Measurements from ENCODE around the gene UBE2E2. TPM values are rescaled to one million over a fixed set of nuclear protein-coding genes. Genes with fewer than 3 reads are reported as not detected.

The UBE2E2 gene
- total RNA-seq, 1 donor from 2014 or later = 85.2 TPM

DNA sequence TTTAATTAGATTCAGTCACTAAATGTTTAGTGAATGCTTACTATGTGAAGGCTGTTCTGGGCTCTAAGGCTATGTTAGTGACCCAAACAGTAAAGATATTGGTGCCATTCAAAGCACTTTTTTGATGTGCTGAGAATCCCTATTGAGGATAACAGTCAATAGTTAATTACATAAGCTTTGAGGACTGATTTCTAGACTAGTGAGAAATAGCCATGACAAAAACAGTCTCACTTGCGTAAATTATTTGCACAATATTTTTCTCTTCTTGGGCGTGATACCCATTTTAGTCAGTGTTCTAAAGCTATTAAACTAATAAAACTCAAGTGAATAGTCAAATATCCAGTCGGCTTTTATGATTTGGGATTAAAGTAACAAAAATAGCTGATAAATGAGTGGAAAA lies 74.6 kb downstream of the UBE2E2 start:
- Mint-ChIP-seq H3K36me3 (ENCODE audit: low read depth) (no peaks in the 10 kb centered on the region), H3K4me1 (ENCODE audit: low read depth) (peaks cover 23% of the 10 kb centered on the region), H3K27me3 (ENCODE audit: low read depth) (no peaks in the 10 kb centered on the region), H3K9me3 (ENCODE audit: low read depth) (no peaks in the 10 kb centered on the region), H3K4me3 (ENCODE audit: unreplicated experiment) (no peak overlapping the region), H3K27ac (ENCODE audit: unreplicated experiment) (no peak overlapping the region)
- DNase-seq (ENCODE audit: low spot score) = no peak
- TF ChIP-seq, protein P1, sequence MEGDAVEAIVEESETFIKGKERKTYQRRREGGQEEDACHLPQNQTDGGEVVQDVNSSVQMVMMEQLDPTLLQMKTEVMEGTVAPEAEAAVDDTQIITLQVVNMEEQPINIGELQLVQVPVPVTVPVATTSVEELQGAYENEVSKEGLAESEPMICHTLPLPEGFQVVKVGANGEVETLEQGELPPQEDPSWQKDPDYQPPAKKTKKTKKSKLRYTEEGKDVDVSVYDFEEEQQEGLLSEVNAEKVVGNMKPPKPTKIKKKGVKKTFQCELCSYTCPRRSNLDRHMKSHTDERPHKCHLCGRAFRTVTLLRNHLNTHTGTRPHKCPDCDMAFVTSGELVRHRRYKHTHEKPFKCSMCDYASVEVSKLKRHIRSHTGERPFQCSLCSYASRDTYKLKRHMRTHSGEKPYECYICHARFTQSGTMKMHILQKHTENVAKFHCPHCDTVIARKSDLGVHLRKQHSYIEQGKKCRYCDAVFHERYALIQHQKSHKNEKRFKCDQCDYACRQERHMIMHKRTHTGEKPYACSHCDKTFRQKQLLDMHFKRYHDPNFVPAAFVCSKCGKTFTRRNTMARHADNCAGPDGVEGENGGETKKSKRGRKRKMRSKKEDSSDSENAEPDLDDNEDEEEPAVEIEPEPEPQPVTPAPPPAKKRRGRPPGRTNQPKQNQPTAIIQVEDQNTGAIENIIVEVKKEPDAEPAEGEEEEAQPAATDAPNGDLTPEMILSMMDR (IDR thresholded peaks at IDR 0.05) = no peak

DNA sequence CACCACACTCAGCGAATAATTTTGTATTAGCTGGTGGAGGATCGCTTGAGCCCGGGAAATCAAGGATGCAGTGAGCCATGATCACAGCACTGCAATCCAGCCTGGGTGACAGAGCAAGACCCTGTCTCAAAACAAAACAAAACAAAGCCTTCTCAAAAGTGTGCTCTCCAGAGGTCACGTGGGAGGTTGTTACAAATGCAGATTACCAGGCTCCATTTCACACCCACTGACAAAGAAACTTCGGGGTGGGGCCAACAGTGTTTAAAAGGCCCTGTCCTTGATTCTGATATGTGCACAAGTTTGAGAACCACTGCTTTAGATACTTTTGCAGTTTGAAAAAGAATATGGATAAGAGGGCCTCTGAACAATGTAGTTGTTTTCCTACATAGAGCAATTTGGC lies 80.5 kb downstream of the UBE2E2 start:
- Mint-ChIP-seq H3K9me3 (ENCODE audit: low read depth) (peaks cover 23% of the 10 kb centered on the region), H3K36me3 (ENCODE audit: low read depth) (peaks cover 8% of the 10 kb centered on the region), H3K27ac (ENCODE audit: unreplicated experiment) (no peak overlapping the region), H3K4me1 (ENCODE audit: low read depth) (peaks cover 15% of the 10 kb centered on the region), H3K4me3 (ENCODE audit: unreplicated experiment) (no peak overlapping the region), H3K27me3 (ENCODE audit: low read depth) (no peaks in the 10 kb centered on the region)
- TF ChIP-seq, protein P1 (IDR thresholded peaks at IDR 0.05) = no peak
- DNase-seq (ENCODE audit: low spot score) = no peak

DNA sequence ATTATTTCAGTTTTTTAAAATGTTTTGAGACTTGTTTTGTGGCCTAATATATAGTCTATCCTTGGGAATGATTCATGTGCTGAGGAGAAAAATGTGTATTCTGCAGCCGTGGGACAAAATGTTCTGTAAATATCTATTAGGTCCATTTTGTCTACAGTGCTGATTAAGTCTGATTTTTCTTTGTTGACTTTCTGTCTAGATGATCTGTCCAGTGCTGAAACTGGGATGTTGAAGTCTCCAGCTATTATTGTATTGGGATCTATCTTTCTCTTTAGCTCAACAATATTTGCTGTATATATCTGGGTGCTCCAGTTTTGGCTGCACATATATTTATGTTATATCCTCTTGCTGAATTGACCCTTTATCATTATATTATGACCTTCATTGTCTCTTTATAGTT lies 85.2 kb downstream of the UBE2E2 start:
- H3K4me1 Mint-ChIP-seq (ENCODE audit: low read depth) = peaks cover 18% of the 10 kb centered on the region
- H3K9me3 Mint-ChIP-seq (ENCODE audit: low read depth) = peaks cover 23% of the 10 kb centered on the region
- DNase-seq (ENCODE audit: low spot score) = no peak
- peaks cover 8% of the 10 kb centered on the region for H3K36me3 Mint-ChIP-seq (ENCODE audit: low read depth)
- H3K27me3 Mint-ChIP-seq (ENCODE audit: low read depth) = no peaks in the 10 kb centered on the region
- no peak overlapping the region for H3K4me3 Mint-ChIP-seq (ENCODE audit: unreplicated experiment)
- TF ChIP-seq, protein P1 (IDR thresholded peaks at IDR 0.05) = no peak
- H3K27ac Mint-ChIP-seq (ENCODE audit: unreplicated experiment) = no peak overlapping the region

DNA sequence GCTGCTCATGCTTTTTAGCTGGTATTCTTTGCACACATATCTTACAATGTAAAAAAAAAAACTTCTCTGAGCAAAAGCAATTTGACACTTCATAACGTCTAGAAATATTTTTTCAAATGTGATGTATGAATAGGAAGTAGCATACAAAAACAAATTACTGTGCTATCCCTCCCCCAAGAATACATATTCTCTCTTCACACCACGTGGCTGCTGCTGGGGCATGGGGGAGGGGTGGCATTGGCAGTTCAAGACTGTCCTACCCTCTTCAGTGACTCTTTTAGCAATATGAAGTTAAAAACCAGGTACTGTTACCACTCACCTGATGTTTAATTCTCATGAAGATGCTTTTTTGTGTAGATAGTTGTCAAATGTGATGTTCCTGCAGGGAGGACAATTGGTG lies 85.6 kb downstream of the UBE2E2 start:
- Mint-ChIP-seq H3K27me3 (ENCODE audit: low read depth) (no peaks in the 10 kb centered on the region), H3K4me3 (ENCODE audit: unreplicated experiment) (no peak overlapping the region), H3K36me3 (ENCODE audit: low read depth) (peaks cover 8% of the 10 kb centered on the region), H3K4me1 (ENCODE audit: low read depth) (peaks cover 18% of the 10 kb centered on the region), H3K9me3 (ENCODE audit: low read depth) (peaks cover 23% of the 10 kb centered on the region), H3K27ac (ENCODE audit: unreplicated experiment) (no peak overlapping the region)
- TF ChIP-seq, protein P1 (IDR thresholded peaks at IDR 0.05) = no peak
- no peak for DNase-seq (ENCODE audit: low spot score)

DNA sequence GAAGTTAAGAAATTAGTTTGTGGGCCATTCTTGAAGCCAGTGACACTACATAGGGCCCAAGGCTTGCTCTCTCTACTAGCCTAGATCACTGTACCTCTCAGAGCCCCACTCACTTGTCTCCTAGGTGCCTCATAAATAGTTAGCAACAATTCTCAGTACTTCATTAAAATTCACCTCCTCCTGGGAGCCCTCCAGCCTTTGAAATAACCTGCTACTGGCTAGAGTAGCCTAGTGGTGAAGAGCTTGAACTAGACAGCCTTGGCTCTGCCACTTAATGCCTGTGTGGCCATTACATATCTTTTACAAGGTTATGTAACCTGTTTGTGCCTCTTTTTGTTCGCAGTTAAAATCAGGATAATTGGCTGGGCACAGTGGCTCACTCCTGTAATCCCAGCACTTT lies 89.3 kb downstream of the UBE2E2 start:
- H3K27ac Mint-ChIP-seq (ENCODE audit: unreplicated experiment) = no peak overlapping the region

More for the DNA sequence above, 89.3 kb downstream of the UBE2E2 start:
- Mint-ChIP-seq H3K4me3 (ENCODE audit: unreplicated experiment) (no peak overlapping the region), H3K36me3 (ENCODE audit: low read depth) (peaks cover 2% of the 10 kb centered on the region), H3K4me1 (ENCODE audit: low read depth) (peaks cover 18% of the 10 kb centered on the region), H3K27me3 (ENCODE audit: low read depth) (no peaks in the 10 kb centered on the region), H3K9me3 (ENCODE audit: low read depth) (peaks cover 8% of the 10 kb centered on the region)
- TF ChIP-seq, protein P1 (IDR thresholded peaks at IDR 0.05) = no peak
- no peak for DNase-seq (ENCODE audit: low spot score)

Measured in chondrocyte (in vitro differentiated cells).